ENCODE measurements around the gene HDAC11. TPM values are rescaled to one million over a fixed set of nuclear protein-coding genes. Genes with fewer than 3 reads are reported as not detected.

The HDAC11 gene
- total RNA-seq, 1 donor from 2014 or later, result 8.9 TPM

- Histone ChIP-seq H3K4me3 (ENCODE audit: low read length in 3 of 3) (no peak overlapping the region), H3K9me3 (ENCODE audit: control insufficient read depth in 3 of 3, low read length in 3 of 3) (no peaks in the 10 kb centered on the region), H3K27ac (ENCODE audit: low read depth, low read length) (peak overlapping the region; percentile 28), H3K27me3 (ENCODE audit: control insufficient read depth in 3 of 3, insufficient read depth in 3 of 3, low read length in 3 of 3) (peaks cover 3 to 17% (median 8%) of the 10 kb centered on the region in 3 donors), H3K4me1 (ENCODE audit: control insufficient read depth in 3 of 3, insufficient read depth in 3 of 3, low read length in 3 of 3) (peaks cover 6 to 10% (median 10%) of the 10 kb centered on the region in 3 donors), H3K36me3 (ENCODE audit: control insufficient read depth in 3 of 3, insufficient read depth in 3 of 3, low read length in 3 of 3) (no peaks in the 10 kb centered on the region), H3K9ac (ENCODE audit: low read depth in 1 of 3, low read length in 3 of 3) (no peak overlapping the region)
Observed at GRCh38 chr3:13538520-13539291, 58.6 kb downstream of the HDAC11 start.

DNA sequence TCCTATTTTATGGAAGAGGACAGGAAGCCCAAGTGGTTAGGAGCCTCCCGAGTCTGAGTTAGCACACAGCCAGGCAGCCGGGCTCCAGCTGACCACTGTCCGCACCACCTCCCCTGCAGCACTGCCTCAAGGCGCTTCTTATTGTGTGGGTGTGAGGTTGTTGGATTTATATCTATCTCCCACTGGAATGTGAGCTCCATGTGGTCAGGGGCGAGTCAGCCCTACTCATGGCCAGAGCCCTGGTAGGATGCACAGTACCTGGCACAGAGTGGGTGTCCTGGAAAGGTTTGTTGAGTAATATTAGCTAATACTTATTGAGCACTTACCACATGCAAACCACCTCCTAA is 59.2 kb downstream of the HDAC11 start:
- H3K9ac ChIP-seq (ENCODE audit: low read depth in 1 of 3, low read length in 3 of 3), result no peak overlapping the region

GRCh38 chr3:13539671-13540070 is 59.6 kb downstream of the HDAC11 start:
- Histone ChIP-seq H3K9ac (ENCODE audit: low read depth in 1 of 3, low read length in 3 of 3) (no peak overlapping the region), H3K27ac (ENCODE audit: low read depth, low read length) (peak overlapping the region; percentile 28), H3K36me3 (ENCODE audit: control insufficient read depth in 3 of 3, insufficient read depth in 3 of 3, low read length in 3 of 3) (no peaks in the 10 kb centered on the region), H3K27me3 (ENCODE audit: control insufficient read depth in 3 of 3, insufficient read depth in 3 of 3, low read length in 3 of 3) (peaks cover 3 to 17% (median 13%) of the 10 kb centered on the region in 3 donors), H3K4me3 (ENCODE audit: low read length in 3 of 3) (no peak overlapping the region), H3K4me1 (ENCODE audit: control insufficient read depth in 3 of 3, insufficient read depth in 3 of 3, low read length in 3 of 3) (peaks cover 5 to 10% (median 10%) of the 10 kb centered on the region in 3 donors), H3K9me3 (ENCODE audit: control insufficient read depth in 3 of 3, low read length in 3 of 3) (no peaks in the 10 kb centered on the region)

More for the DNA sequence above, 59.2 kb downstream of the HDAC11 start:
- peak overlapping the region; percentile 28 for H3K27ac ChIP-seq (ENCODE audit: low read depth, low read length)
- no peaks in the 10 kb centered on the region for H3K36me3 ChIP-seq (ENCODE audit: control insufficient read depth in 3 of 3, insufficient read depth in 3 of 3, low read length in 3 of 3)
- peaks cover 3 to 17% (median 10%) of the 10 kb centered on the region in 3 donors for H3K27me3 ChIP-seq (ENCODE audit: control insufficient read depth in 3 of 3, insufficient read depth in 3 of 3, low read length in 3 of 3)
- no peaks in the 10 kb centered on the region for H3K9me3 ChIP-seq (ENCODE audit: control insufficient read depth in 3 of 3, low read length in 3 of 3)
- H3K4me1 ChIP-seq (ENCODE audit: control insufficient read depth in 3 of 3, insufficient read depth in 3 of 3, low read length in 3 of 3), result peaks cover 5 to 10% (median 8%) of the 10 kb centered on the region in 3 donors
- H3K4me3 ChIP-seq (ENCODE audit: low read length in 3 of 3), result no peak overlapping the region

DNA sequence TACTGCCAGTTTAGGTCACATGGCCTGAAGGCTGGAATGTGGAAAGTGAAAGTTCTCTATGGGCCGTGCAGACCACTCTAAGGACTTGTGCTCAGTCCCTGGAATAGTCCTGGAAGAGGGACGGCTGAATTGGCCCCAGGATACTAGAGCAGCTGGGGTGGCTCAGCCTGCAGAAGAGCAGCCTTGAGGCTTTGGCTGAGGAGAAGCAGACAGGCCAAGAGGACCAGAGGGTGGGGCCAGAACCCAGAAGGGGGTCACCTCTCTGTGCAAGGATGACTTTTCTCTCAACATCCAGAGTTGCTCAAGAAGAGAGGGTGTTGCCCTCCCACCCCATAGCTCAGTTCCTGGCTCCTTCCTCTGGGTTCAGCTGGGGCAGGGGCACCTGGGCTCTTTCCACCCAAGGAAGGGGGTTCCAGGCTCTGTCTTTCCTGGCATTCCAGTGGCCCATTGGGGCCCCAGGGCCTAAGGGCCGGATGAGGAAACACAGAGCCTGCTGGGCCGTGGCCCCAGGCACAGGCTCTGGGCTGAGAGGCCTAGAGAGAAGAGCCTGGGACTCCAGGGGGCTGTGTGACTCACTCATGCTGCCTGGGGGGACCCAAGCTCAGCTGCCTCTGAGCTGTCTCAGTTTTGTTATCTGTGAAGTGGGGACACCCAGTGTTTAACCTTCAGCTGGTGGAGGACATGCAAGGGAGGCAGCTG is 60.3 kb downstream of the HDAC11 start:
- Histone ChIP-seq H3K9ac (ENCODE audit: low read depth in 1 of 3, low read length in 3 of 3) (peak overlapping the region in 1 of 3 donors; percentile 16), H3K4me1 (ENCODE audit: control insufficient read depth in 3 of 3, insufficient read depth in 3 of 3, low read length in 3 of 3) (peaks cover 5 to 10% (median 10%) of the 10 kb centered on the region in 3 donors), H3K9me3 (ENCODE audit: control insufficient read depth in 3 of 3, low read length in 3 of 3) (no peaks in the 10 kb centered on the region), H3K36me3 (ENCODE audit: control insufficient read depth in 3 of 3, insufficient read depth in 3 of 3, low read length in 3 of 3) (no peaks in the 10 kb centered on the region), H3K27me3 (ENCODE audit: control insufficient read depth in 3 of 3, insufficient read depth in 3 of 3, low read length in 3 of 3) (peaks cover 0 to 14% (median 11%) of the 10 kb centered on the region in 3 donors), H3K27ac (ENCODE audit: low read depth, low read length) (peak overlapping the region; percentile 28), H3K4me3 (ENCODE audit: low read length in 3 of 3) (no peak overlapping the region)

DNA sequence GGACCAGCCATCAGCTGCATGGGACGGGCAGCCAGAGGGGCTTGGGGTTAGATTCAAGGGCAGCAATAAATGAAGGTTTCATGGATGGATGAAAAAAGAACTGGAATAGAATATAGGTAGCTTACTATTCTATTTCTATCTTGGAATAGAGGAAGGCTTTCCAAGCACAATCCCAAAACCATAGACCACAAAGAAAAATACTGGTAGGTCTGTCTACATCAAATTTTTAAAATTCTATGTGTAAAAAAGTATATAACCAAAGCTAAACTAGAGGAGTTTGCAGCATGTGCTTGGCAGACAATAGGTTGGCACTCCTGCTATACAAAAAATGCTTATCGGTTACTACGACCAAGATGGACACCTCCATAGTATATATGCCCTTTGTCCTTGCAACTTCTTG is 61.6 kb downstream of the HDAC11 start:
- no peak overlapping the region for H3K4me3 ChIP-seq (ENCODE audit: low read length in 3 of 3)
- no peak overlapping the region for H3K27ac ChIP-seq (ENCODE audit: low read depth, low read length)
- H3K9me3 ChIP-seq (ENCODE audit: control insufficient read depth in 3 of 3, low read length in 3 of 3), result no peaks in the 10 kb centered on the region
- peaks cover 3 to 13% (median 7%) of the 10 kb centered on the region in 3 donors for H3K27me3 ChIP-seq (ENCODE audit: control insufficient read depth in 3 of 3, insufficient read depth in 3 of 3, low read length in 3 of 3)
- H3K9ac ChIP-seq (ENCODE audit: low read depth in 1 of 3, low read length in 3 of 3), result no peak overlapping the region
- no peaks in the 10 kb centered on the region for H3K36me3 ChIP-seq (ENCODE audit: control insufficient read depth in 3 of 3, insufficient read depth in 3 of 3, low read length in 3 of 3)
- peaks cover 8 to 10% (median 8%) of the 10 kb centered on the region in 3 donors for H3K4me1 ChIP-seq (ENCODE audit: control insufficient read depth in 3 of 3, insufficient read depth in 3 of 3, low read length in 3 of 3)

DNA sequence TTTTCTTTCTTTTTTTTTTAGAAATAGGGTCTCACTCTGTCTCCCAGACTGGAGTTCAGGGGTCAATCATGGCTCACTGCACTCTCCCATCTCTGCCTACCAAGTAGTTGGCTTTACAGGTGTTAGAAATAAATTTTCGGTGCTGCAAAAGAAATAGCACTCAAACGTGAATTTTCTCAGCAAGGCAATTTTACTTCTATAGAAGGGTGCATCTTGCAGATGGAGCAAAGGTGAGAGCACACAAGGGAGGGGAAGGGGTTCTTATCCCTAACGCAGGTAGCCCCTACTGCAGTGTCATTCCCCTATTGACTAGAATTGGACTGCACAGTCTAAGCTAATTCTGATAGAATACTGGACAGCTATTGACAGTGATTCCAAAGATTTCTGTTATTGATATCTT is 62.0 kb downstream of the HDAC11 start:
- H3K36me3 ChIP-seq (ENCODE audit: control insufficient read depth in 3 of 3, insufficient read depth in 3 of 3, low read length in 3 of 3), result no peaks in the 10 kb centered on the region
- H3K27ac ChIP-seq (ENCODE audit: low read depth, low read length), result no peak overlapping the region
- H3K9ac ChIP-seq (ENCODE audit: low read depth in 1 of 3, low read length in 3 of 3), result no peak overlapping the region
- peaks cover 3 to 10% (median 10%) of the 10 kb centered on the region in 3 donors for H3K4me1 ChIP-seq (ENCODE audit: control insufficient read depth in 3 of 3, insufficient read depth in 3 of 3, low read length in 3 of 3)
- H3K4me3 ChIP-seq (ENCODE audit: low read length in 3 of 3), result no peak overlapping the region
- peaks cover 4 to 9% (median 6%) of the 10 kb centered on the region in 3 donors for H3K27me3 ChIP-seq (ENCODE audit: control insufficient read depth in 3 of 3, insufficient read depth in 3 of 3, low read length in 3 of 3)
- H3K9me3 ChIP-seq (ENCODE audit: control insufficient read depth in 3 of 3, low read length in 3 of 3), result no peaks in the 10 kb centered on the region

GRCh38 chr3:13543253-13543652 is 63.1 kb downstream of the HDAC11 start:
- Histone ChIP-seq H3K4me1 (ENCODE audit: control insufficient read depth in 3 of 3, insufficient read depth in 3 of 3, low read length in 3 of 3) (peaks cover 0 to 14% (median 10%) of the 10 kb centered on the region in 3 donors), H3K36me3 (ENCODE audit: control insufficient read depth in 3 of 3, insufficient read depth in 3 of 3, low read length in 3 of 3) (no peaks in the 10 kb centered on the region), H3K9ac (ENCODE audit: low read depth in 1 of 3, low read length in 3 of 3) (no peak overlapping the region), H3K27me3 (ENCODE audit: control insufficient read depth in 3 of 3, insufficient read depth in 3 of 3, low read length in 3 of 3) (peaks cover 11 to 12% (median 11%) of the 10 kb centered on the region in 3 donors), H3K27ac (ENCODE audit: low read depth, low read length) (peak overlapping the region; percentile 75), H3K9me3 (ENCODE audit: control insufficient read depth in 3 of 3, low read length in 3 of 3) (no peaks in the 10 kb centered on the region), H3K4me3 (ENCODE audit: low read length in 3 of 3) (no peak overlapping the region)

- H3K9ac ChIP-seq (ENCODE audit: low read depth in 1 of 3, low read length in 3 of 3), result no peak overlapping the region
- H3K4me3 ChIP-seq (ENCODE audit: low read length in 3 of 3), result no peak overlapping the region
- peaks cover 4 to 16% (median 13%) of the 10 kb centered on the region in 3 donors for H3K4me1 ChIP-seq (ENCODE audit: control insufficient read depth in 3 of 3, insufficient read depth in 3 of 3, low read length in 3 of 3)
- no peaks in the 10 kb centered on the region for H3K9me3 ChIP-seq (ENCODE audit: control insufficient read depth in 3 of 3, low read length in 3 of 3)
- peak overlapping the region; percentile 75 for H3K27ac ChIP-seq (ENCODE audit: low read depth, low read length)
- no peaks in the 10 kb centered on the region for H3K36me3 ChIP-seq (ENCODE audit: control insufficient read depth in 3 of 3, insufficient read depth in 3 of 3, low read length in 3 of 3)
- H3K27me3 ChIP-seq (ENCODE audit: control insufficient read depth in 3 of 3, insufficient read depth in 3 of 3, low read length in 3 of 3), result peaks cover 11 to 16% (median 14%) of the 10 kb centered on the region in 3 donors
Observed at GRCh38 chr3:13544293-13544831, 64.3 kb downstream of the HDAC11 start.

GRCh38 chr3:13544951-13545651 is 65.0 kb downstream of the HDAC11 start:
- Histone ChIP-seq H3K4me1 (ENCODE audit: control insufficient read depth in 3 of 3, insufficient read depth in 3 of 3, low read length in 3 of 3) (peaks cover 4 to 16% (median 12%) of the 10 kb centered on the region in 3 donors), H3K27me3 (ENCODE audit: control insufficient read depth in 3 of 3, insufficient read depth in 3 of 3, low read length in 3 of 3) (peaks cover 14 to 22% (median 16%) of the 10 kb centered on the region in 3 donors), H3K36me3 (ENCODE audit: control insufficient read depth in 3 of 3, insufficient read depth in 3 of 3, low read length in 3 of 3) (no peaks in the 10 kb centered on the region), H3K4me3 (ENCODE audit: low read length in 3 of 3) (no peak overlapping the region), H3K9me3 (ENCODE audit: control insufficient read depth in 3 of 3, low read length in 3 of 3) (no peaks in the 10 kb centered on the region), H3K27ac (ENCODE audit: low read depth, low read length) (peak overlapping the region; percentile 75), H3K9ac (ENCODE audit: low read depth in 1 of 3, low read length in 3 of 3) (no peak overlapping the region)

Measured in skeletal muscle tissue (tissue), 4 donors.